Stimulated activated effector memory CD8-positive, alpha-beta T cell treated with anti-CD3 and anti-CD28 coated beads, Interleukin-12 subunit alpha, Interleukin-12 subunit beta, amount 100 ng/mL, for 72 hours (primary cell): ENCODE data around the gene EIF2S2.

ENCODE experiments used
- ATAC-seq: fragments of 150-1000 bp; cut with Tn5 transposase; 2 replicates; pipeline ENCODE4 v1.10.0; 2021
- DNase-seq, 2 donors: peaks; one replicate each; pipeline ENCODE4 v3.0.0; 2021 to 2022; ENCODE audit warnings: low spot score in 2 of 2
- H3K27ac Mint-ChIP-seq: one replicate; pipeline ENCODE4 v1.8.0; 2022; ENCODE audit warnings: mild to moderate bottlenecking, mixed read lengths
- H3K36me3 Mint-ChIP-seq: one replicate; pipeline ENCODE4 v1.8.0; 2022; ENCODE audit warnings: mild to moderate bottlenecking, mixed read lengths
- H3K4me1 Mint-ChIP-seq: one replicate; pipeline ENCODE4 v1.8.0; 2022; ENCODE audit warnings: mixed read lengths
- H3K4me3 Mint-ChIP-seq: one replicate; pipeline ENCODE4 v1.8.0; 2022; ENCODE audit warnings: mild to moderate bottlenecking, mixed read lengths
- H3K9me3 Mint-ChIP-seq: one replicate; pipeline ENCODE4 v1.8.0; 2022; ENCODE audit warnings: mixed read lengths

Gene EIF2S2

DNA sequence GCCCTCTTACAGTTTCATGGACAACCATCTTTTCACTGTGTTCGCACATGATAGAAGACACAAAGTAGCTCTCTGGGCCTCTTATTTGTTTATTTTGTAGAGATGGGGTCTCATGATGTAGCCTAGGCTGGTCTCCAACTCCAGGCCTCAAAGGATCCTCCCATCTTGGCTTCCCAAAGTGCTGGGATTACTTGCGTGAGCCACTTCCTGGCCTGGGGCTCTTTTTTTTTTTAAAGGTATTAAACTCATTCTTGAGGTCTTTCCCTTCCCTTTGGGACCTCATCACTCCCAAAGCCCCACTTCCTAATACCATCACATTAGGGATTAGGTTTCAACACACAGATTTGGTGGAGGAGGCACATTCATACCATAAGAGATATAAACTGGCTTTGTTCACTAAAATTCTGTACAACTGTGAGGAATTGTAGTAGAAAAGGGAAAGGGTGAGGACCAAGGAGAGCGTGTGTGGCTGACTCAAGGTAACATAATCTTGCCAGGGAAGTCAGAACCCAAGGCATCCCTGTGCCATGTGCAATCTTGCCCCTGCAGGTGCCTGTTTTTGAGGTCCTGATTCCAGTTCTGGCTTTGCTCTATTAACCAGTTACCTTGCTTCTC lies 45.5 kb downstream of the EIF2S2 start:
- peaks cover 55% of the 10 kb centered on the region for H3K4me1 Mint-ChIP-seq
- peak overlapping the region; percentile 41 for H3K27ac Mint-ChIP-seq
- H3K4me3 Mint-ChIP-seq, result no peak overlapping the region
- H3K9me3 Mint-ChIP-seq, result no peaks in the 10 kb centered on the region
- DNase-seq (no peak), ATAC-seq (no peak)
- peaks cover 20% of the 10 kb centered on the region for H3K36me3 Mint-ChIP-seq

DNA sequence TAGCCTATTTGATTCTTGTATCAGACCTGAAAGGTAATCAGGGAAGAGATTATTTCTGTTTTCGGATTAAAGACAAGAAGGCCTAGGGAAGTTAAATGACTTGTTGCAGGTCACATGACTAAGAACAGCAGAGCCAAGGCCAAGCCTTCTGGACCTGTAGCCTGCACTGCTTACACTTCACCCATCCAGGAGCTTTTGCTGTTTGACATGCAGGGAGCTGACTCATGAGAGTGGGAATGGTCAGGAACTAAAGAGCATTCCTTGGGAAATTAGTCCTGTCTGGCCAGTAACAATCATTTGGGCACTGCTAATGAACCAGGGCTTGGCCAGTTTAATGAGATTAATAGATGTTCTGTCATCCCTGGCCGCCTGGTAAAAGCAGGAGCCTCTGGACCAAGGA lies 46.8 kb downstream of the EIF2S2 start:
- Mint-ChIP-seq H3K27ac (peak overlapping the region; percentile 77), H3K4me1 (peaks cover 60% of the 10 kb centered on the region), H3K9me3 (no peaks in the 10 kb centered on the region), H3K36me3 (peaks cover 20% of the 10 kb centered on the region), H3K4me3 (no peak overlapping the region)
- no peak for DNase-seq
- no peak for ATAC-seq

DNA sequence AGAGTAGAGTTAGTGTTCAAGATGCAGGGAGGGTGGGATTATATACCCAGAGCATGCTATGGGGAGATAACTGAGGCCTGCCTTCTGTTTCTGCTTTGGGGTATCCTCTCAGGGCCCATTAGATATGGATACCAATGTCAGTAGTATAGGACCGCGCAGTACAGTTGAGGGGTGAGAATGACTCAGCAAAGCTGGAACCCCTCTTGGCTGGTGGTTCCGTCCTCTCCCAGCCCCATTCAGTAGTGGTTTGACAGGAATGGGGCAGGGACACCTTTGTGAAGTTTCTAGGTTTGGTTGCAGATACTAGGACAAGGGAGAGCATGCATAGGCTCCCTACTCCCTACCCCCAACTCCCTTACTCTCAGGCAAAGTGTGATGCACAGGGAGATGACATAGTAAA lies 47.8 kb downstream of the EIF2S2 start:
- no peak for DNase-seq
- Mint-ChIP-seq H3K4me1 (peaks cover 62% of the 10 kb centered on the region), H3K36me3 (peaks cover 25% of the 10 kb centered on the region), H3K9me3 (no peaks in the 10 kb centered on the region), H3K4me3 (no peak overlapping the region), H3K27ac (peak overlapping the region; percentile 77)
- no peak for ATAC-seq

DNA sequence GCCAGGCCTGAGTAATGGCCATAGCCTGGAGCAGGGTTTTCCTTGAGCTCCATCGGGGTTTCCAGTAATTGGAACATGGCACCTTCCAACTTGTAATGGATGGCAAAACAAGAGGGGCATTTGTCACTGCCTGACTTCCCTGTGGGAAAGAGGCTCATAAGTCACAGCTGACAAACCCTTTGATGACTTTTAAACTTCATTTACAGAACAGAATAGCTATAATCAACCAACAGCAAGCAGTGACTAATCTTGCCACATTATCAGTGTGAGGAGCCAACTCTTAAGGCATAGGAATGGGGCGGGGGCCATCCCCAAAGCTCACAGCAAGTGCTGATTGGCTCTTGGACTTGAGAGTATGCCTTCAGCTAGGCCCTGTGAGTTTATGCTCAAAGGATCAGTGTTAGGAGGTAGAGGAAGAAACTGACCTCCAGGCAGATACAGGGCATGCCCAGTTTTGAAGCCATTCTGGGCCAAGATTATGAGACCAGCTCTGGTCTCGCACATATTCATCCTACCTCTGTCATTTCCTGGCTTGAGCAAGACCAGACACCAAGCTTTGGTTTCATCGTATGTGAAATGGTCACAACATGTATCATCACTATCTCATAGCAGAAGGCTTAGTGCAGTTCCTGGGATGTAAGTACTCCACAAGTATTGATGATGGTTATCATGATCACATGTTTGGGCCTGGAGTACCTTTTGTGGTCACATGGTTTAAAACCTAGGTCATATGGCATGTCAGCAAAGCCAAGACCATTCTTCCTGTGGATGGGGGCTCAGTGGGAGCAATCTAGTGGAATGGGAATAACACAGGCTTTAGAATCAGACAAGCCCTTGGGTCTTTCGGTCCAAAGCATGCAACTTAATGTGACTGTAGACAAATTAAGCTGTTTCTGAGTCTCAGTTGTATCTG lies 49.2 kb downstream of the EIF2S2 start:
- peak; percentile 52 for ATAC-seq
- peaks cover 62% of the 10 kb centered on the region for H3K4me1 Mint-ChIP-seq
- H3K27ac Mint-ChIP-seq, result peak overlapping the region; percentile 77
- no peak overlapping the region for H3K4me3 Mint-ChIP-seq
- no peak for DNase-seq
- peaks cover 25% of the 10 kb centered on the region for H3K36me3 Mint-ChIP-seq
- no peaks in the 10 kb centered on the region for H3K9me3 Mint-ChIP-seq

DNA sequence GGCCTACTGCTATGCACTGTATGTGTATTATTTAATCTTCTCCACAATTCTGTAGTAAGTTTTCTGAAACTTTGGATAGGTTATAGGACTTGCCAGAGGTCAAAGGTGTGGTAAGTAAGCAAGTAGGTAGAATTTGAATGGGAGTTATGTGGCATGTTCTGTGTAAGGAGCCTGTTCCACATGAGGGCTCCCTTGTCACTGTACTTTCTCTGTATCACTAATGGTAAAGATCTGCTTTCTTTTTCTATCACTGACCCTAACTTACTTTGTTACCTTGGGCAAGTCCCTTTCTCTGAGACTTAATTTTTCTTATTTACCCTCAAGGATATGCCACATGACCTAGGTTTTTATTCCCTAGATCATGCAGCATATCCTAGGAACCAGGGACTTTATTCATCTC lies 50.3 kb downstream of the EIF2S2 start:
- Mint-ChIP-seq H3K4me3 (no peak overlapping the region), H3K9me3 (no peaks in the 10 kb centered on the region), H3K27ac (peak overlapping the region; percentile 77), H3K36me3 (peaks cover 25% of the 10 kb centered on the region), H3K4me1 (peaks cover 65% of the 10 kb centered on the region)
- DNase-seq (no peak), ATAC-seq (peak; percentile 38)

DNA sequence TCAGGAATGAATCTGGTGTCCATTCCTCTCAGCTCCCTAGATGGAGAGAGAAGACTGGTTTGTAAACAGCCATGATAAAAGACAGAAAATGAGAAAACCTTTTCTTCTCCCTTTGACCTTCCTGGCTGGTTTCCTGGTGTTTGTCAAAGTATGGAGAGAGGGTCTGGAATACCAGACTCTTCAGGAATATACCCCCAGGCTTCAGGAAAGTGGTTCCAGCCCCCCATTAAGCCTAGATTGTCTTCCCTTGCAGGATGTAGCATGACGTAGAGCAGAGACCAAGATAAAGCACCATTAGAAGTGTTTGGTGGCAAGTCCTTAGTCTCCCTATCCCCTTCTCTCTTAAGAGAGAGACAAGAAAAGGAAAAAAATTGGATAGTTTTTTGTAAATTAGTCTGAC lies 51.1 kb downstream of the EIF2S2 start:
- no peaks in the 10 kb centered on the region for H3K9me3 Mint-ChIP-seq
- ATAC-seq (no peak), DNase-seq (no peak)
- no peak overlapping the region for H3K4me3 Mint-ChIP-seq
- H3K4me1 Mint-ChIP-seq, result peaks cover 73% of the 10 kb centered on the region
- peaks cover 24% of the 10 kb centered on the region for H3K36me3 Mint-ChIP-seq
- peak overlapping the region; percentile 77 for H3K27ac Mint-ChIP-seq

DNA sequence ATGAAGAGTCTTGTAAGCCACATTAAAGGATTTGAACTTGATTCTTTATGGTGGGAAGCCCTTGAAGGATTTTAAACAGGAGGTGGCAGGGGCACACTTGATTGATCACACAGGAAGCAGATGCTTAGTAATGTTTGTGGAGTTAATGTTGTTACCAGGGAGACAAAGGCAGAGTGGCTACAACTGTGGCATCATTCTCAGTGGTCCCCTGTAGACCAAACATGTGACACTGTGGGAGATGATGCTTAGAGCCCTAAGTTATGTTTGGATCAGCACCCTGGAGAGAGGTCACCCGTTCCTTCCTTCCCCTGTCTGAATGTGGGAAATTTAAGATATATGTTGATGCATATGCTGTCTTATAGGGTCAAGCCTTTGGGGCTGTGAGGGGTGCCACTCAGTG lies 53.2 kb downstream of the EIF2S2 start:
- ATAC-seq, result peak; percentile 83
- Mint-ChIP-seq H3K27ac (peak overlapping the region; percentile 50), H3K36me3 (peaks cover 11% of the 10 kb centered on the region), H3K4me3 (no peak overlapping the region), H3K4me1 (peaks cover 88% of the 10 kb centered on the region), H3K9me3 (no peaks in the 10 kb centered on the region)
- no peak for DNase-seq

DNA sequence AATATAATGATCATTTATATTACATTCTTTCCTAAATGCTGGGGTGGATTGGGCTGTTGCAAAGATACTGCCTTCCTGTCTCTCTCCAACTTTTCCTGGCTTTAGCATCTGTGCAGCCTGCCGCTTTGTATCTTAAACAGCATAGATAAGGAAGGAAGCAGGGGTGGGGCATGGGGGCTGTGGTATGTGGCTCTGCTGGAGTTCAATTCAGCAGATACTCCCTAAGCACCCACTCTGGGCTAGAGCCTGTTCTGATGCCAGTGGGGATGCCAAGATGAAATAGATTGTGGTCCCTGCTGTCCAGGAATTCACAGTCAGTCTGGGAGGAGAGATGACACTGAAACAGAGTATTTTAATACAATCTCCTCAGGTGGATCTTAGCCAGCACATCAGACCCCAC lies 56.8 kb downstream of the EIF2S2 start:
- Mint-ChIP-seq H3K4me1 (peaks cover 68% of the 10 kb centered on the region), H3K4me3 (no peak overlapping the region), H3K27ac (peak overlapping the region; percentile 75), H3K36me3 (peaks cover 5% of the 10 kb centered on the region), H3K9me3 (no peaks in the 10 kb centered on the region)
- ATAC-seq (no peak), DNase-seq (no peak)

DNA sequence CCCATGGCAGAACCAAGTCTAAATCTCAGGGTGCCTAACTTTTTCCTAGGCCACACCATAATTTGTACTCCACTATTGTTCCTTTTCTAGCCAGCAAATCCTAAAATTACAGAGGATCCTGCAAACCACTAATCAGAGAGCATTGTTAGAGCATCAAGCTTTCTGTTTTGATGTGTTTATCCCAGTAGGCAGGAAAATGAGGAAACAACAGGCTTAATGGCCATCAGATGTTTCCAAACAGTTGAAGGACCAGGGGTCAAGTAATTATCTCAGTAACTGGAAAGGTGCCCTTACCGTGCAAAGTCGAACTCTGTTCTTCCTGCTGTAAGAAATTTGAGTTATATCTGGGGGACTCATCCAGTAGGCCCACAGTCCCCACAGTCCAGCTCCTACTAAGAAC lies 59.6 kb downstream of the EIF2S2 start:
- no peaks in the 10 kb centered on the region for H3K9me3 Mint-ChIP-seq
- no peak overlapping the region for H3K27ac Mint-ChIP-seq
- H3K4me3 Mint-ChIP-seq, result no peak overlapping the region
- DNase-seq (no peak), ATAC-seq (no peak)
- no peaks in the 10 kb centered on the region for H3K36me3 Mint-ChIP-seq
- H3K4me1 Mint-ChIP-seq, result peaks cover 62% of the 10 kb centered on the region

DNA sequence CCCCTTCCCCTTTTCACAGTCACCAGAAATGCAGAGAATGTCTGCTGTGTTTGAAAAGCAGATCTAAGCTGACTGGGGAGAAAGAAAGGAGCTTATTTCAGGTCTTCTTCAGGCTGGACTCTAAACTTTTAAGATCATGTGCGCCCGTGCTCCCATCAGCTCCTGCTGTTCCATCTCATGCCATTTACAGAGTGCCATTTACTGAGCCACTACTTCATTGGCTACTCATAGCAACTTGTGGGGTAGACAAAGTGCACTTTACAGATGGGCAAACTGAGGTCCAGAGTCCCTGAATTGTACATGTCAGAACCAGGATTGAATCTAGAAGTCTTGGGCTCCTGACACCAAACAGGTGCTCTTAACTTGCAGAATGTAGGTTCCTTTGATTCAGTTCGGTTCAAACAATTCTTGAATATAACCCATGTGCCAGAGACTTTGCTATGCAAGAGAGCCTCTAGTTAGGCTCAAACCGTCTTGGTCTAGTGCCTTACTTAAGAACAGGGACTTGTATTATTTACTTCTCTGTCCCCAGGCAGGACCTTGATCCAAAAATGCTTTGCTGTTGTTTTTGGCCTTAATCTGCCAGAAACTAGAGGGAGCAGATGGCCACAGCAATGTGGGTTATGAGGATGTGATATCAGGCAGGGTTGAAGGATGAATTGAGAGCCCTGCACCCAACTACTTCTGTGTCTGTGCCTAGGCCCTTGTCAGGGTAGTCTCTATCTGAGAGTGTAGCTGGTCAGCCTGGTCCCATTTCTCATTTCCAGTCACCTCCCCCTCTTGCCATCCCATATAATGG lies 61.9 kb downstream of the EIF2S2 start:
- no peak for DNase-seq
- peak overlapping the region; percentile 51 for H3K27ac Mint-ChIP-seq
- H3K36me3 Mint-ChIP-seq, result no peaks in the 10 kb centered on the region
- no peak overlapping the region for H3K4me3 Mint-ChIP-seq
- H3K4me1 Mint-ChIP-seq, result peaks cover 61% of the 10 kb centered on the region
- ATAC-seq, result no peak
- H3K9me3 Mint-ChIP-seq, result no peaks in the 10 kb centered on the region

DNA sequence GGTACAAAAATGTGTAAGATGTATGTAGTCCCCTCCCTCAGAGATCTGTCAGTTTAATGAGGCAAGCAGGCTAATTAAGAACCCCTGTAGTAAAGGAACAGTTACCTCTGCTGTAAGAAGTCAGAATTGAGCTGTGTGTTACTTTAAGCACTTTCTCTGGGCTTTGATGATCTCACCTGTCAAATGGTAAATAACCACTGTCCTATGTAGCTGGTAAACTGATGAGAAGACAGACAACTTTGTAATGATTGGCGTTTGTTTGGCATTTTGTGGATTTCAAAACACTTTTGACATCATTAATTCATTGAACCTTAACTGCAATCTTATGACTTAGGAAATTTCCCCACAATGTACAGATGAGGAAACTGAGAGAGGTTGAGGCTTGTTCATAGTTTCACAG lies 62.7 kb downstream of the EIF2S2 start:
- Mint-ChIP-seq H3K27ac (peak overlapping the region; percentile 51), H3K36me3 (no peaks in the 10 kb centered on the region), H3K9me3 (no peaks in the 10 kb centered on the region), H3K4me3 (no peak overlapping the region), H3K4me1 (peaks cover 56% of the 10 kb centered on the region)
- ATAC-seq (no peak), DNase-seq (no peak)

DNA sequence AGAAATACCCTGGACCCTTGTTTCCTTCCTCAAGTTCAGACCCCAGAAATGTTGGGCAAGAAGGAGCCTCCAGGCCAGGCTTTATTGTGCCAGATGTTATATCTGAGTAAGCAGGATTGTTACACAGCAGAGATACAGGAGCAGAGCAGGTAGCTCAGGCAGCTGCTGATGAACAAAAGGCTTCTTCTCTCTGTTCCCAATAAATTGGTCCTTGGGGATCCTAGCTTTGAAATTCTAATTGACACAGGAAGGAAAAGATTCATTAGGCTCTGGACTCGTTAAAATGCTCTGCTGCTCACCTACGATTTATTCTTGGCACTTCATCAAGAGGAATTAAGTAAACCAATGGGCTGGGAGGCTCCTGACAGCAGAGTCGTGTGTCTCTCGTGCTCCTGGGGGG lies 64.1 kb downstream of the EIF2S2 start:
- Mint-ChIP-seq H3K36me3 (no peaks in the 10 kb centered on the region), H3K4me3 (no peak overlapping the region), H3K9me3 (no peaks in the 10 kb centered on the region), H3K4me1 (peaks cover 62% of the 10 kb centered on the region), H3K27ac (peak overlapping the region; percentile 51)
- DNase-seq, result no peak
- ATAC-seq, result no peak

DNA sequence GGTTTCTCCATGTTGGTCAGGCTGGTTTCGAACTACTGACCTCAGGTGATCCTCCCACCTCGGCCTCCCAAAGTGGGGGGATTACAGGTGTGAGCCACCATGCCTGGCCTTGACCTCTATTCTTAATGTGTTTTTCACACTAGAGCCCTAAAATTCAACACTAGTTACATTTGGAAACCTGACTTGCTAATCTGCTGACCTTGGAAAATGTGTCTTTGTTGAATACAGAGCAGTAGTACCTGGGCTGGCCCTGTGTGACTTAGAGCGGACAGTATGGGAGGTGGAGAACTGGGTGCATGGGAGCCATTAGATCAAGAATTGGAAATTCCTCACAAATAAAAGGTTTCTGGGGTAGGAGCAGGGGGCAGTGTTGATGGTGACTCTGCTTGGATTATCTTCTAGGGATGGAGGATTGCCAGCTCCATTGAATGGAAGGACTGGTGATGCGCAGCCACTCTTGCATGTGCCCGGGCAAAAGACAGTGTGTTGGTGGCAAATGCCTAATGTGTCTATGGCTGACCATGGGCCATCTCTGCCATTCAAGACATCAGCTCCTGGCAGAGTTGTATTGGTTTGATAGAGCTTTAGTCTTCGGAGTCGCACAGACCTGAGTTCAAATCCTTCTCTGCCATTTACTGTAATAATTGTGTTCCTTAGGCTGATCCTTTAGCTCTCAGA lies 64.9 kb downstream of the EIF2S2 start:
- Mint-ChIP-seq H3K4me1 (peaks cover 69% of the 10 kb centered on the region), H3K9me3 (no peaks in the 10 kb centered on the region), H3K4me3 (no peak overlapping the region), H3K36me3 (no peaks in the 10 kb centered on the region), H3K27ac (no peak overlapping the region)
- ATAC-seq, result no peak
- DNase-seq, result no peak

DNA sequence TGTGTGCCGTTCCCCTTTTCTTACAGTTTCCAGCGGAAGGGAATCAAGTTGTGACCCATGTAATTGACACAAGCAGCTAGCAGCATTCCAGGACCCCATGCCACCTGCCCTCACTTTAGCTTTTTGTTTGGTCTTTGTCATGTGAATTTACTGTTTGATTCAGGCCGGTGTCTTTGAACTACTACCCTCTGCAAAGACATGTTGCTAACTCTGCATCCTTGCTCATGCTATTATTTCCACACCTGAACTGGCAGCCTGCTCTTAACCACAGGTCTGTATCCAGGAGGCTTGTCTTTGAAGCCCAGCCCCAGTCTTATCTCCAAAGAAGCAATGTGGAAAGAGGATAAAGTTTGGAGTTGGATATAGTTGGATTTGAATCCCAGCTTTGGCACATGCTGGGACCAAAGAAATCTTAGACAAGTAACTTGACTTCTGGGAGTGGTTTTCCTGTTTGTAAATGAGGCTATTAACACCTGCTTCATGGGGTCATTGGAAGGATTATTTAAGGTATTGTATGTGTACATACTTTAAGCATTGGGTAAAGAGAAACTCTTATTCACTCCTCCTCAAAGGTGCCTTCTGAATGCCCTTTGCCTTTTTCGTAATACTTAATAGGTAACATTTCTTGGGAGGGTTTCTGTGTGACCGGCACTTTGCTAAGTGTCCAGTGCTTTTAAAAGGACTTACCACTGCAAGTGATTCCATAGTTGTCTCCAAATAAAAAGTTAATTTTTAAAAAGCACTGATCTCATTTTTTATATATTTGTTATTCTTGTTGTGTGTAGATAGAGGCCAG lies 65.9 kb downstream of the EIF2S2 start:
- no peak for ATAC-seq
- H3K4me3 Mint-ChIP-seq, result no peak overlapping the region
- H3K4me1 Mint-ChIP-seq, result peaks cover 79% of the 10 kb centered on the region
- no peaks in the 10 kb centered on the region for H3K36me3 Mint-ChIP-seq
- no peaks in the 10 kb centered on the region for H3K9me3 Mint-ChIP-seq
- DNase-seq, result no peak
- H3K27ac Mint-ChIP-seq, result peak overlapping the region; percentile 32
